GM13977 (cell line): ENCODE data around the gene TMEM139.

Experiments
- DNase-seq: peaks from one replicate; pipeline ENCODE4 v3.0.0; 2012; ENCODE audit warnings: low spot score
- CTCF ChIP-seq: IDR thresholded peaks from 2 replicates; pipeline ENCODE4 v1.5.1; 2012; ENCODE audit warnings: mild to moderate bottlenecking, control low read depth; ENCODE audit not compliant: insufficient read depth; ENCODE audit errors: extremely low read depth, missing control alignments
- in situ Hi-C: fragments of 300-500 bp; cut with MboI; formaldehyde crosslinking; loops from one replicate; pipeline ENCODE4 v1.12.0; 2022; ENCODE audit warnings: low sequenced_read_pairs, low pct_unique_long_range_greater_than_20kb, mixed read lengths, inconsistent platforms; ENCODE audit not compliant: unreplicated experiment

TMEM139 gene

DNA sequence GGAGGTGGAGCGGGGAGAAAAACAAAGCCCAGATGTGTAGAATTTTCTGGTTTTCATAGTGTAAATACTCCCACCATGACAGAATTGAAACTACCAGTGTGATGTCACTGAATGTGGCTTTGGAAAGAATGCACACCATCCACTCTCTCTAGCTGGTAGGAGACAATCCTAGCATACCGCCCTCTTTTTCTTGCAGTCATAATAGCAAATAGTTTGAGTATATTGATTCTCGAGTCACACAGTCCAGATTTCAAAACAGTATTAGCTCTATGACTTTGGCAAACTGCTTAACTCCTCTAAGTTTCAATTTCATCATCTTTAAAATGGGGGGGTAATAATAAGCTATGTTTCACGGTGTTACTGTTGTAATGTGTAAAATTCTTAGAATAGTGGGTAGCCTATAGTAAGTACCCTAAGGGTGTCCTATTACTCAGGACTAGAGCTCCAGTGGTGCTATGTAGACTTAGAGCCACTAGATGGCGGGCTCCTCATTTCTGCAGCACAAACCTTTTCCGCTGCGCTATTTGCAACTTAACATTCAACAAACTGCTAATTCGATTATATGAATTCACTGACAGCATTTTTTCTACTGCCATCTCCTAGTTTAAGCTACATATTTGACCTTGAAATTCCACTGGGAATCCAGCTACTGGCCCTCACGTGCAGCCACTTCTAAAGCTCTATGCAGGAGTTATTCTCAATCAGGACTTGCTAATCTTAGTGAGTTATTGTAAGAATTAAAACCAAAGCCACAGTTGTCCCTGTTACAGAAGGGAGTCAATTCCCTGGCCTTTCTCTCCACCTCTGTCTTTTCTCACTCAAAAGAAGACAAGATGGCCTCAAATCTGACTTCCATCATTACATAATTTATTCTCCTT is 44.2 kb upstream of the TMEM139 start:
- DNase-seq, result peak; percentile 60
- in situ Hi-C loops, result loop anchor here (25.0 kb wide), 1 partner anchor 172 kb away; the partner anchor contains the start of gene EPHA1
- TF ChIP-seq CTCF, result peak; percentile 86

GRCh38 chr7:143242306-143242705 is 42.5 kb upstream of the TMEM139 start:
- DNase-seq, result no peak
- in situ Hi-C loops, result loop anchor here (25.0 kb wide), 1 partner anchor 170 kb away; the partner anchor contains the start of gene EPHA1
- TF ChIP-seq CTCF, result no peak

DNA sequence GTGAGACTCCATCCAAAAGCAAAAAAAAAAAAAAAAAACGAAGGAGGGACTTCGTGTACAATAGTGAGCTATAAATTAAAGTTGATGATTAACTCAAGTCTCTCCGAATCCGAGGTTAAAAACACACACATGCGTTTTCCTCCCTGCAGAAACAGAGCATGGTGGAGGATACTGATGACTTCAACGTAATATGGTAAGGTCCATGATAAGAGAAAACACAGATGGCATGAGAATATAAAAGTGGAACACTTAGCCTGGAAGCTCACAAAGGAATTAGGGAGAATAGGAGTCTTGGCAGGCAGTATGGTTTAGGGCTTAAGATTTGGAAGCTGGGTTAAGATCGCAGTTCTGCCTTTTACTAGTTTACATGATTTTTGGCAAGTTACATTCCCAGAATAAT is 41.6 kb upstream of the TMEM139 start:
- DNase-seq, result no peak
- in situ Hi-C loops, result loop anchor here (25.0 kb wide), 1 partner anchor 169 kb away; the partner anchor contains the start of gene EPHA1
- no peak for TF ChIP-seq CTCF

- DNase-seq, result no peak
- no peak for TF ChIP-seq CTCF
- in situ Hi-C loops, result loop anchor here (25.0 kb wide), 1 partner anchor 169 kb away; the partner anchor contains the start of gene EPHA1
Measured at GRCh38 chr7:143243614-143244013, 41.1 kb upstream of the TMEM139 start.

GRCh38 chr7:143244321-143244720 is 40.4 kb upstream of the TMEM139 start:
- no peak for DNase-seq
- in situ Hi-C loops, result loop anchor here (25.0 kb wide), 1 partner anchor 168 kb away; the partner anchor contains the start of gene EPHA1
- no peak for TF ChIP-seq CTCF

- in situ Hi-C loops, result loop anchor here (25.0 kb wide), 1 partner anchor 167 kb away; the partner anchor contains the start of gene EPHA1
- TF ChIP-seq CTCF, result no peak
- no peak for DNase-seq
Measured at GRCh38 chr7:143245123-143245522, 39.6 kb upstream of the TMEM139 start.
